HPDE6-E6E7 (cell line): ENCODE measurements around the gene TLK1.
A peak's percentile ranks its signal among the peaks of the same experiment; 100 is the strongest.
"Not testable (repeated sequence)": the region's sequence is repeated elsewhere in the genome, so short reads cannot be mapped to it uniquely, and the experiment has no call there.

Experiments
- DNase-seq: peaks from one replicate; pipeline ENCODE4 v3.0.0; 2011; ENCODE audit warnings: missing footprints; ENCODE audit errors: extremely low spot score

Gene TLK1

GRCh38 chr2:171169333-171169732 lies 8.6 kb upstream of the TLK1 start:
- DNase-seq: no peak

- no peak for DNase-seq
These were observed 6.8 kb upstream of the TLK1 start for GRCh38 chr2:171167352-171167997.

DNA sequence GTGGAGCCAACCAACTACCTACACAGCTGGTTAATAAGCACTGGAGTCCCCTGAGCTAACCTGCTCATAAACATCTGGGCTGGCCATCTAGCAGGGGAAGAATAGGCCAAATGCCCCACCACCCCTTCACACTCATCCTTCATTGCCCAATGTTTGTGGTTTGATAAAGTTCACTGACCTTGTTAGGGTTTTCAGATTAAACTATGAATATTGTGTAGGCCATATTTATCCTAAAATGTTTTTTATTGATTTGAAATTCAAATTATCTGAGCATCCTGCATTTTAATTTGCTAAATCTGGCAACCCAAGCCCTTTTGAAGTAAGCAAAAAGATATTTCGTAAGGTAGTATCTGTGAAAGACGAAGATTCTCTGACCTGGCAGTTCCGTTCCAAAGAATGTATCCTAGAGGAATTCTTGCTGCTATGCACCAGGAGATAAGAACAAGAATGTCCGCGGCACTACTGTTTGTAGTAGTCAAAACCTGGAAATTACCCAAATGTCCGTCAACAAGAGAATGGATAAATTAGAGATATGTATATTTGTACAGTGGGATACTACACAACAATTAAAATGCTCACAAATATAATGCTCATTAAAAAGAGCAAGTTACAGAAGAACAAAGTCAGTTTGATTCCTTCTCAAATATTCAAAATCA lies 5.8 kb upstream of the TLK1 start:
- no peak for DNase-seq

DNA sequence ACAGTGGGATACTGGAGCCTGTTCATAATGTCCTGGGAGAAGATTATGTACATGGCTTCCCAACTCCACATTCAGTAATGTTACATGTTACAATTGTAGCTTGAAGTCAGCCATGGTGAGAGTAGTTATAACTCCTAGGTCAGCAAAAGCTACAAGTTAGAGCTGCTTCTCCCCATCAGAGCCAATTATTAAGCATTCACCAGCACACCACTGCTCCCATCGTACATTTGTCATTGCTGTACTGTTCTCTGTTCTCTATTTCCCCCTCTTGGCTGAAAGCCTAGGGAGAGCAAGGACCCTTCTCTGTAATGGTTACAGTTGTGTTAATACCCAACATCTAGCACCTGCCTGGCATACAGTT lies 5.3 kb upstream of the TLK1 start:
- DNase-seq: no peak

DNA sequence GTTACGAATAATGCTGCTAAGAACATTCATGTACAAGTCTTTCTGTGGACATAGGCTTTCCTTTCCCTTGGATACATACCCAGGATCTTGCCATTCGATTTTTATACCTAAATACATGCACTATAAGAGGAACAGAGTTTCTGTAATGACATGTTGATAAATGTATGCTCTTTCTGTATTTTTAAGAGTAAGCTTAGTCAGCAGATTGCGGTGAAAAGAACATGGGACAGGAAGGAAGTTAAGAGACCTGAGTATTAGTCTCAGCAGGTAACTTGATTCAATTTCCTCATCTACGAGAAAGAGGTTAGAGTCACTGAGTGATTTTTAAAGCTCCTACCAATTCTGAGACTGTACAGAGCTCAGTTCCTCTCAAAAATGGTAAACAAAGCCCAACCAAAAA lies 2.6 kb upstream of the TLK1 start:
- DNase-seq: no peak

- DNase-seq: not testable (repeated sequence)
These were observed 2.0 kb upstream of the TLK1 start for GRCh38 chr2:171162522-171163197.

- peak; percentile 79 for DNase-seq
These were observed 455 bp upstream of the TLK1 start for GRCh38 chr2:171160956-171161740.

DNA sequence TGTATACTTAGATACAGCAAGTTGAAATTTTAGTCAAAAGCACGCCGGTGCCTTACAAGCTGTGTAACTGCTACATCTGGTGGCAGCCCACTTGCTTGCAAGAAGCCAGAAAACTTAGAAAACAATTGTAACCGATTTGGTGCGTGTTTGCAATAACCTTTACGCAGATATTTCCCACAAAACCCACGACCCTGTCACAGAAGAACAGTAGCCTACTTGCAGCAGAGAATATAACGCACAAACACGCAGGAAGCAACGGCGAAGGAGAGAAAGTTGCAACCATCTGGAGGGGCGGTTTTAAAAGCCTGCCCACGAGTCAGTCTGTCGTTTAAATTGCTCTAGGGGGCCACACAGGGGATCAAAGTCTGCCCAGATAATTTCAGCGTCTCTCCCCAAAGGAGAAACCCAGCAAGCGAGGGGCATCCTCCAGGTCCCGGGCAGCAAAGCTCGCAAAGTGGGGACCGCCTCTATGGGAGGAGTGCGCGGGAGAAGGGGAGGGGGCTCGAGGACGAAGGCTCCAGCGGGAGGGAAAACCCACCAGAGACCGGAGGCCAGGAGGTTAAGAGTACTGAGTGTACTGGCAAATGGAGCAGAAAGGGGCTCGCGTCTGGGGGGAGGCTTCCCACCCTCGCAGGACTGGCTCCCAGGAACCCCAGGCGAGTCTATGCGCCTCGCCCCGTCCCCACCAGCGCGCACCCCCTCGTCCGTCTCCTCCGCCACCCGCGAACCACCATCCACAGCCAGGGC lies 1.1 kb downstream of the TLK1 start:
- no peak for DNase-seq

DNA sequence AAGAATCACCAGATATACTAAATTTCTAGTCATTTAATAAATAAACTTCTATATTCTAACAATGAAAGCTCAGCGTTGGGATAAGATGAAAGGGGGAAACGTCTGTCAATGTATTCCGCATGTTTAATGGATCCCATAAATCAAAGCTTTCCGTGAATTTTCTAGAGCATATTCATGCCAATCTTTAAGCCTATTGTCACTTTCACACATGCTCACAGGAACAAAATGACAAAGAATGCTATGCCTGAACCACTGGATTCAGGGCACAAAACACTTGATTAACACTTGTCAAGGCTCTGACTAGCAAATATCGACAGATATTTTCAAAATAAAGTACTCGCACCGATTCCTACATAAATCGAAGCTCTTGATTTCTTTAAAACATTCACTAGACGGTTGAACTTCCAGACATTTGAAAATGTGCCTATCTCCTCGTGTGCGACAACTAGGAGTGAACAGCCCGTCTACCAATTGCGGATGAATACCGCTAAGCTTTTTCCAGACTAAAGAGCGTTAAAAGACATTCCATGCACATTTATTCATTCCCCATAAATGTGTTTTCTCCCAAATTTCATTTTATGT lies 1.8 kb downstream of the TLK1 start:
- no peak for DNase-seq

DNA sequence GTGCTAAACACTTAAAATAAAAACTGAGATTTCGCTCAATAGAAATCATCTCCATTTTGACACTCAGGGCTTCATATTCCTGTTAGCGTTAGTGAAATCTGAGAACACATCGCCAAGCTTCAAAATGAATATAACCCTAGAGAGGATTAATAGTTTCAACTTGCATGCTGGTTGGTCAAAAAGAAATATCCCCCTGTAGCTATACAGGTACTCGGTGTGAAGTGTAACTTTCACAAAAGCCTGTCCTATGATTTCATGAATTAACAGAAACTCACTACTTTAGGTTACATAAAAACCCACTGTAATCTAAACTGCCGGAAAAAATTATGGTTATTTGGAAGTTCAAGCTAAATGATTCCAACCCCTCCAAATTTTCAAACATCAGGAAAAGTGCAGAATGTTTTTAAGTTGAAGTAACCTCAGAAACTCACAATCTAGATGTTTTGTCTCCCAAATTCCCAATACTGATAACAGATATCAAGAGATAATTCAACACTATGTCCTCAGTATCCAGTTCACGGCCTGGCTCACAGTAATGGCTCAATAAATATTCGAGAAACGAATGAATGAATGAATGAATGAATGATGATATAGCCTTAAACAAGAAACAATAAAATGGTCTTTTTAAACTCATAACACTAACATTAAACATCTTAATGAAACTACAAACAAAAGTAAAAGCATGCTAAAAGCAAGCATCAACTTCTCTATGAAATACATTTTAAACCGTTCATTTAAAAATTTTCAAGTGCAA lies 2.5 kb downstream of the TLK1 start:
- DNase-seq: no peak

DNA sequence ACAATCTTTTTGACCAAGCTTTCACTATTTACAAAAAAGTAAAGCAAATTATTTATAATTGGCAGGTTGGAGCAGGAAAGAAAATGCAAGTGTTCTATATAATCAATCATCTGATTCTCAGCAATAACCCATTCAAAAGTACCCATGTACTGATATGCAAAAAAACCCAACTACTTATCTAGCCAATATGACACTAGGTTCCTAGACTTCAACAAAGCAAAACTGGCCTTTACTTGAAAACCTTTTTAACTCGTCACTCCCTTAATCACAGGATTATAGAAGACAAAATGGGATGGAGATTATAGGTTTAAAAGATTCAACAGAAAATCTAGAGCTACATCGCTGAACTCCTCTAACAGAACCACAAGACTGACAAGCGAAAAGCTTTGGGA lies 3.6 kb downstream of the TLK1 start:
- DNase-seq: no peak

GRCh38 chr2:171154348-171154747 lies 6.3 kb downstream of the TLK1 start:
- no peak for DNase-seq

DNA sequence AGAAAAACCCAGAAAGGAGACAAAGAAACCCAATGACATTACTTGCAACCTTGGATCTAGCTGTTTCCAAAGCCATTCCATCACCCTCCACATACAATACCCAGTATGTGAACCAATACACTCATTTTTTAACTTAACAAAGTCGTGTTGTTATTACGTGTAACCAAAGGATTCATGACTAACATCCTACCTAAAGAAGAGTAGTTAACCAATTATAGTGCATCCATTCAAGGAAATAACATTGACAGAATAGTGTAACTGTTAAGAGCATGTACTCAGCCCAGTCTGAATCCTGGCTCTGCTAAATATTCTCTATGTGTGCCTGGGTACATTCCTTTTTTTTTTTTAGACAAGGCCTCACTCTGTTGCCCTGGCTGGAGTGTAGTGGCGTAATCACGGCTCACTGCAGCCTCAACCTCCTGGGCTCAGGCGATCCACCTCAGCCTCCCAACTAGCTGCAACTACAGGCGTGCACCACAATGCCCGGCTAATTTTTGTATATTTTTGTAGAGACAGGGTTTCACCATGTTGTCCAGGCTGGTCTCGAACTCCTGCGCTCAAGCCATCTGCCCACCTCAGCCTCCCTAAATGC lies 9.9 kb downstream of the TLK1 start:
- DNase-seq: no peak

DNA sequence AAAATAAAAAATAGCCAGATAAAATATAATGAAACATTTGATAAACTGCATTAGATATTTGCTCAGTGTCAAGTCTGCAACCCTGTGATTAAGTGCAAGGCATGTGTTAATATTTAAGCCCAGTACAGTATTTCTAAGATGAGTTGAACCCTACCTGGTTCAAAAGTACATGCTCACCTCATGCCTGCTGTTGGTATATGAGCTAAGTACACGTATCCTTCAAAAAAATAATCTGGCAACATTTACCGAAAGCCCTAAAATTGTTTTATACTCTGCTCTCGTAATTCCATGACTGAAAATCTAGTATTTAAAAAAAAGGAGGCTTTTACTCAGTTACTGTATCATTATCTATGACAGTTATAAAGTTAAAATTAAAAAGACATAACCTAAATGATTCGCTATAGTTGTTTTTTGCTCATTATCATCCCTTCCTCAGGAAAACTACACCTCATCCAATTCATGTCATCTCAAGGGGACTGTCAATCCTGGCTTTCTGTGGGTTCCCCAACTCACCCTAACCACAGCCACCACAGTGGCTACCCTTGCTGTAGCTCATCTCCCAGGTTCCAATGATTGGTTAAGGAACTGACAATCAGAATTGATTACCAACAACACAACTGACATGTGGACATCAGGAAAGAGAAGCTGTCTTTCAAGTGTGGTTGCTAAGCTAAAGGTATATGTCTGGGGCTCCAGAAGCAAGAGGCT lies 10.6 kb downstream of the TLK1 start:
- no peak for DNase-seq

DNA sequence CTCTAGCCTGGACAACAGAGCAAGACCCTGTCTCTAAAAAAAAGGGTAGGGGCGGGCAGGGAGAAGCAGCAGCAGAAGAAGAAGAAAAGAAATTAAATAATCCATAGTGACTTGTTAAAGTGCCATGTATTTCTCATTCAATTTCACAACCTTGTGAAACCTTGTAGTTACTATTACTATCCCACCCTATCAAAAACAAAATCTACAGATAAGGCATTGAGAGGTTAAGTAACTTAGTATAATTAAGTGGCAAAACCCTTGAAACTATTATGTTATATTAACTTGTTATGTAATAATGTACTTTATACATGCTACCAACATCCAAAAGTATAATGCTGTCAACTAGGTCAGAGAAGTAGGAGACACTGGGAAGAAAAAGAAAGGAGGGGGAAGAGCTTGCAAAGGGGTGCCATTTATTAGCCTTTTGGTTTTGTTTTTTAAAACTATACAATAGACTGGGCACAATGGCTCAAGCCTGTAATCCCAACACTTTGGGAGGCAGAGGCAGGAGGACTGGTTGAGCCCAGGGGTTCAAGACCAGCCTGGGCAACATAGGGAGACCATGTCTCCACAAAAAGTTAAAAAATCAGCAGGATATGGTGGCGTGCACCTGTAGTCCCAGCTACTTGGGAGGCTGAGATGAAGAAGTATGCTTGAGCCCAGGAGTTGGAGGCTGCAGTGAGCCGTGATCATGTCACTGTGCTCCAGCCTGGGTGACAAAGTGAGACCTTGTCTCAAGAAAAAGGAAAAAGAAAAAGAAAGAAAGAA lies 11.3 kb downstream of the TLK1 start:
- no peak for DNase-seq

DNA sequence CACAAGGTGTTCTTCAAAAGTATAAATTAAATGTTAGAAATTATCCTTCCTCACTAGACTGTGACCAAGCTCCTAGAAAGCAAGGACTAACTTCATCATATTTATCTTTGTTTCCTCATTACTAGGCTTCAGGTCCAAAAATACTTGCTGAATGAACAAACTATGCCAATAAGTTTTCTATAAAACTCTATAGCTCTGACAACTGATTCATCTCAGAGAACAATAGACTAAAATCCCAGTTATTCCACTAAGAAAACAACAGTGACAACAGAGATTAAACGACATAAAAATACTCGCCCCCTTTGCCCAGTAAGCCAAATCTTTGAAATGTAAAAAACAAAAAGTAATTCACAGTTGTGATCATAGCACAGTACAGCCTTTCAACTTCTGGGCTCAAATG lies 13.6 kb downstream of the TLK1 start:
- no peak for DNase-seq

- no peak for DNase-seq
These were observed 14.1 kb downstream of the TLK1 start for GRCh38 chr2:171146633-171147032.

DNA sequence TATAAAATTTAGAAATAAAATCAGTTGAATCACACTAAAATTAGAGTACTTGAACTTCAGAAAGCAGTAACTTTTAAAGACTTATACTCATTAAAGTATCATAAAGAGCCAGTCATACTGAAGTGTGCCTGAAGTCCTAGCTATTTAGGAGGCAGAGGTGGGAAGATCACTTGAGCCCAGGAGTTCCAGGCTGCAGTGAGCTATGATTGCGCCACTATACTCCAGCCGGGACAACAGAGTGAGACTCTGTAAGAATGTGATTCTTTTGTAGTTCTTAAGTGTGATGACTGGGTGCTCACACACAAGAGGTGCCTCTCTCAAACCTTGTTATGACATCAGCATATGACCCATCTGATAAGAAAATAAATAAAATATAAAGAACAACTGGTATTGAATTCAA lies 14.6 kb downstream of the TLK1 start:
- DNase-seq: no peak

DNA sequence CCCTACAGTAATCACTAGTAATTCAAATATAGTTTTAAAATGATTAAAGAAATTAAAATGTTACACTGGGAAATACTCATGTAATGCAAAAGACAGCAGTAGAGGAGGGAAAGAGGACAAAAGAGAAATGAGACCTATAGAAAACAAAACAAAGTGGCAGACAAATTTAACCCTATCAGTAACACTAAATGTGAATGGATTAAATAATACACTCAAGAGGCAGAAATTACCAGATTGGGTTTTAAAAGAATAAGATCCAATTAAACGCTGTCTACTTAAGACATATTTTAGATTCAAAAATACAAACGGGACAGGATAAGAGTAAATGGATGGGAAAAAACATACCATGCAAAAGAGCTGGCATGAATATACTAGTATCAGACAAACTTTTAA lies 17.0 kb downstream of the TLK1 start:
- DNase-seq: no peak
